GM12878 (cell line): ENCODE data around the gene MTFR1L. TPM values are rescaled to one million over a fixed set of nuclear protein-coding genes. Genes with fewer than 3 reads are reported as not detected.

Source experiments
- BCL11A ChIP-seq: IDR thresholded peaks from 2 replicates; pipeline ENCODE4 v1.6.1; 2011; ENCODE audit warnings: low read depth, low read length
- BMI1 ChIP-seq: fragments of 450-650 bp; IDR thresholded peaks from 2 replicates; pipeline ENCODE4 v1.6.1; 2016; ENCODE audit warnings: mild to moderate bottlenecking, moderate library complexity, borderline replicate concordance
- CBX5 ChIP-seq: sonication (generic); IDR thresholded peaks from 2 replicates; pipeline ENCODE4 v1.6.1; 2016; ENCODE audit warnings: low read depth, moderate library complexity, mild to moderate bottlenecking, inconsistent platforms
- CEBPZ ChIP-seq: fragments of 150-350 bp; IDR thresholded peaks from 2 replicates; pipeline ENCODE4 v1.6.1; 2016; ENCODE audit warnings: low read depth, low read length
- ESRRA ChIP-seq: IDR thresholded peaks from 2 replicates; pipeline ENCODE4 v1.6.1; 2012; ENCODE audit warnings: mild to moderate bottlenecking, low read length, improper control_type of control experiment
- GABPA ChIP-seq: IDR thresholded peaks from 2 replicates; pipeline ENCODE4 v1.6.1; 2014; ENCODE audit warnings: antibody characterized with exemption, low read depth, mild to moderate bottlenecking, inconsistent platforms
- GATAD2B ChIP-seq: fragments of 450-650 bp; conservative IDR thresholded peaks from 2 replicates; pipeline ENCODE4 v1.6.1; 2017; ENCODE audit warnings: low read depth, mild to moderate bottlenecking, moderate library complexity
- HCFC1 ChIP-seq: fragments of 150-350 bp; IDR thresholded peaks from 2 replicates; pipeline ENCODE4 v1.6.1; 2014; ENCODE audit warnings: low read length
- JUNB ChIP-seq: IDR thresholded peaks from 2 replicates; pipeline ENCODE4 v1.6.1; 2016; ENCODE audit warnings: antibody characterized with exemption, mild to moderate bottlenecking
- KAT2A ChIP-seq: conservative IDR thresholded peaks from 2 replicates; pipeline ENCODE4 v1.6.1; 2011; ENCODE audit warnings: low read depth, low read length; ENCODE audit not compliant: control insufficient read depth
- LARP7 ChIP-seq: fragments of 450-650 bp; IDR thresholded peaks from 2 replicates; pipeline ENCODE4 v1.6.1; 2017; ENCODE audit warnings: mild to moderate bottlenecking
- MTA3 ChIP-seq: IDR thresholded peaks from 2 replicates; pipeline ENCODE4 v1.6.1; 2012; ENCODE audit warnings: low read length, inconsistent platforms, borderline replicate concordance
- PAX5 ChIP-seq: IDR thresholded peaks from 2 replicates; pipeline ENCODE4 v1.6.1; 2011; ENCODE audit warnings: low read depth, low read length, borderline replicate concordance
- RAD51 ChIP-seq: fragments of 450-650 bp; IDR thresholded peaks from 2 replicates; pipeline ENCODE4 v1.6.1; 2016; ENCODE audit warnings: moderate library complexity, mild to moderate bottlenecking, inconsistent platforms
- RCOR1 ChIP-seq: conservative IDR thresholded peaks from 2 replicates; pipeline ENCODE4 v1.6.1; 2012; ENCODE audit warnings: low read depth, low read length, improper control_type of control experiment
- RELB ChIP-seq: fragments of 450-650 bp; IDR thresholded peaks from 2 replicates; pipeline ENCODE4 v1.6.1; 2017; ENCODE audit warnings: low read depth, mild to moderate bottlenecking, moderate library complexity
- RUNX3 ChIP-seq: IDR thresholded peaks from 2 replicates; pipeline ENCODE4 v1.6.1; 2012; ENCODE audit warnings: low read length, inconsistent platforms
- TCF3 ChIP-seq: IDR thresholded peaks from 2 replicates; pipeline ENCODE4 v1.6.1; 2012; ENCODE audit warnings: low read depth, mild to moderate bottlenecking, low read length, borderline replicate concordance; ENCODE audit not compliant: insufficient read depth
- USF2 ChIP-seq: IDR thresholded peaks from 2 replicates; pipeline ENCODE4 v1.6.1; 2011; ENCODE audit warnings: low read depth, low read length, improper control_type of control experiment, borderline replicate concordance
- YBX1 ChIP-seq: fragments of 450-650 bp; IDR thresholded peaks from 2 replicates; pipeline ENCODE4 v1.6.1; 2016; ENCODE audit warnings: antibody characterized with exemption
- ZBTB33 ChIP-seq: fragments of 450-650 bp; IDR thresholded peaks from 2 replicates; pipeline ENCODE4 v1.6.1; 2017; ENCODE audit warnings: mild to moderate bottlenecking
- polyA plus RNA-seq, 11 experiments: library from polyadenylated mRNA; depleted of rRNA in 4 of 11; unstranded in 6 of 11; stranded (reverse) in 5 of 11; fragments of >200 nt; fragmentation: Nextera tagmentation in 4 of 11; fragmentation: Illumina TruSeq in 1 of 11; extraction: Ambion mirVana in 4 of 11; extraction: Trizol in 1 of 11; gene quantifications; 1 replicate in 1 of 11; 2 replicates in 10 of 11; pipeline versions ENCODE4 v1.2.1 to v1.2.3, GENCODE V29; 2011 to 2016; ENCODE audit warnings: inconsistent platforms in 2 of 11, missing spikeins in 2 of 11, low read depth in 1 of 11
- total RNA-seq, 4 experiments: library from RNA; depleted of rRNA in 3 of 4; stranded (reverse); fragments of >200 nt in 3 of 4; fragmentation: Illumina TruSeq in 1 of 4; extraction: Trizol in 1 of 4; gene quantifications; 2 replicates each; pipeline versions ENCODE4 v1.2.1 to v1.2.3, GENCODE V29; 2013 to 2021

Gene MTFR1L
- total and polyA plus RNA-seq, 10 of the 15 experiments (the other 5 are each of a cell fraction or from before 2014, with no cell fraction given), result 16.9 to 44.2 (median 30.3) TPM

GRCh38 chr1:25844536-25845337, 25.0 kb downstream of the MTFR1L start (continued):
- TF ChIP-seq ZBTB33, result no peak
- no peak for TF ChIP-seq MTA3
- no peak for TF ChIP-seq HCFC1
- no peak for TF ChIP-seq USF2
- no peak for TF ChIP-seq RELB
- TF ChIP-seq RCOR1, result no peak
- no peak for TF ChIP-seq KAT2A
- peak; percentile 25; the same call in 1 of the 2 replicates for TF ChIP-seq JUNB
- TF ChIP-seq GABPA, result no peak
- no peak for TF ChIP-seq TCF3
- TF ChIP-seq RAD51, result no peak
- TF ChIP-seq GATAD2B, result no peak
- no peak for TF ChIP-seq CBX5
- TF ChIP-seq RUNX3, result no peak
- TF ChIP-seq CEBPZ, result no peak
- no peak for TF ChIP-seq LARP7
- TF ChIP-seq BMI1, result no peak
- TF ChIP-seq BCL11A, result no peak
- TF ChIP-seq ESRRA, result no peak
- 0 out of 2 replicates have a peak, but pooled peaks have one; percentile 56 for TF ChIP-seq PAX5
- TF ChIP-seq YBX1, result no peak
